ENCODE results near the gene GALE. TPM values are rescaled to one million over a fixed set of nuclear protein-coding genes. Genes with fewer than 3 reads are reported as not detected.
"Not testable (repeated sequence)": the region's sequence is repeated elsewhere in the genome, so short reads cannot be mapped to it uniquely, and the experiment has no call there.

Gene GALE
- total RNA-seq, 1 donor from 2014 or later = 108 TPM

GRCh38 chr1:23799255-23799569, 1.3 kb downstream of the GALE start:
- FAIRE-seq (no peak), DNase-seq (ENCODE audit: low read depth) (no peak)
- no peak for TF ChIP-seq CTCF (IDR thresholded peaks at IDR 0.05; ENCODE audit: insufficient read depth, low read length, severe bottlenecking)
- Histone ChIP-seq H3K36me3 (ENCODE audit: control insufficient read depth, insufficient read depth, low read length) (peaks cover 32% of the 10 kb centered on the region), H3K27me3 (ENCODE audit: control insufficient read depth, insufficient read depth, low read length) (no peaks in the 10 kb centered on the region), H3K4me3 (ENCODE audit: low read depth, low read length) (peak overlapping the region; percentile 95)

GRCh38 chr1:23798662-23799142, 1.9 kb downstream of the GALE start:
- FAIRE-seq = no peak
- TF ChIP-seq CTCF (IDR thresholded peaks at IDR 0.05; ENCODE audit: insufficient read depth, low read length, severe bottlenecking) = peak; percentile 10
- H3K27me3 ChIP-seq (ENCODE audit: control insufficient read depth, insufficient read depth, low read length) = no peaks in the 10 kb centered on the region
- DNase-seq (ENCODE audit: low read depth) = no peak
- peak overlapping the region; percentile 95 for H3K4me3 ChIP-seq (ENCODE audit: low read depth, low read length)
- peaks cover 32% of the 10 kb centered on the region for H3K36me3 ChIP-seq (ENCODE audit: control insufficient read depth, insufficient read depth, low read length)

DNA sequence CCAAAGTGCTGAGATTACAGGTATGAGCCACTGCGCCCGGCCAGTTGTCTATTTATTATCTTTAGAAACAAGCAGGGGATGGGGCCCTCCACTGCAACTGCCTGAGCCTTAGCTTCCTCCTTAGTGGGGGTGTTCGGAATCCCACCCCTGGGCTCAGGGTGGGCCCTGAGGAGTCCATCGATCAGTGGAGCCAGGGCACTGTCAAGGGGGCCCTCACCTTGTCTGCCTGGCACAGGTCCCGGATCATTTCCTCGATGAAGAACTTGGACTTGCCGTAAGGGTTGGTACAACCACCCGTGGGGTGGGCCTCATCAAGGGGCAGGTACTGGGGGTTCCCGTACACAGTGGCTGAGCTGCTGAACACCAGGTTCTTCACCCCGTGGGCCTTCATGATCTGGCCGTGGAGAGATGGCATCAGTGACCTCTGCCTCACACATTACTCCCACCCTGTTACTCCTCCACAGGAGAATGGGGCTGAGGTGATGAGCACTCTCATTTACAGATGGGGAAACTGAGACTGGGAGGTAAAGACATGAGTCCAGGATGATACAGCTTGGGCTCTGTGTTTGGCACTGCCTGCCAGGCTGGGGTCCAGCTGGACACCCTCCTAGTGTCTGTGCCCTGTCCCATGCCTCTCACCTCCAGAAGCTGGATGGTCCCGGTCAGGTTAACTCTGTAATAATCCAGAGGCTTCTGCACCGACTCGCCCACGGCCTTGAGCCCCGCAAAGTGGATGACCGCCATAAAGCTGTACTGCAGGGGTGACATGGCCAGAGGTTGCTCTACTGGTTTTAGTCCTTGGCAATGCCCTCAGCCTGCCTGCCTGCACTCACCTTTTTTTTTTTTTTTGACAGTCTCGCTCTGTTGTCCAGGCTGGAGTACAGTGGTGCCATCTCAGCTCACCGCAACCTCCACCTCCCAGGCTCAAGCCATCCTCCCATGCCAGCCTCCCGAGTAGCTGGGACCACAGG, 2.8 kb downstream of the GALE start:
- TF ChIP-seq CTCF (IDR thresholded peaks at IDR 0.05; ENCODE audit: insufficient read depth, low read length, severe bottlenecking) = no peak
- H3K36me3 ChIP-seq (ENCODE audit: control insufficient read depth, insufficient read depth, low read length) = peaks cover 39% of the 10 kb centered on the region
- H3K27me3 ChIP-seq (ENCODE audit: control insufficient read depth, insufficient read depth, low read length) = no peaks in the 10 kb centered on the region
- FAIRE-seq = no peak
- DNase-seq (ENCODE audit: low read depth) = no peak
- H3K4me3 ChIP-seq (ENCODE audit: low read depth, low read length) = no peak overlapping the region

- Histone ChIP-seq H3K27me3 (ENCODE audit: control insufficient read depth, insufficient read depth, low read length) (no peaks in the 10 kb centered on the region), H3K4me3 (ENCODE audit: low read depth, low read length) (no peak overlapping the region), H3K36me3 (ENCODE audit: control insufficient read depth, insufficient read depth, low read length) (peaks cover 40% of the 10 kb centered on the region)
- FAIRE-seq (no peak), DNase-seq (ENCODE audit: low read depth) (no peak)
- peak; percentile 44 for TF ChIP-seq CTCF (IDR thresholded peaks at IDR 0.05; ENCODE audit: insufficient read depth, low read length, severe bottlenecking)
These were observed 3.9 kb downstream of the GALE start for GRCh38 chr1:23796466-23797271.

- FAIRE-seq (no peak), DNase-seq (ENCODE audit: low read depth) (no peak)
- Histone ChIP-seq H3K27me3 (ENCODE audit: control insufficient read depth, insufficient read depth, low read length) (no peaks in the 10 kb centered on the region), H3K36me3 (ENCODE audit: control insufficient read depth, insufficient read depth, low read length) (peaks cover 40% of the 10 kb centered on the region), H3K4me3 (ENCODE audit: low read depth, low read length) (no peak overlapping the region)
- no peak for TF ChIP-seq CTCF (IDR thresholded peaks at IDR 0.05; ENCODE audit: insufficient read depth, low read length, severe bottlenecking)
These were observed 4.7 kb downstream of the GALE start for GRCh38 chr1:23795676-23796465.

DNA sequence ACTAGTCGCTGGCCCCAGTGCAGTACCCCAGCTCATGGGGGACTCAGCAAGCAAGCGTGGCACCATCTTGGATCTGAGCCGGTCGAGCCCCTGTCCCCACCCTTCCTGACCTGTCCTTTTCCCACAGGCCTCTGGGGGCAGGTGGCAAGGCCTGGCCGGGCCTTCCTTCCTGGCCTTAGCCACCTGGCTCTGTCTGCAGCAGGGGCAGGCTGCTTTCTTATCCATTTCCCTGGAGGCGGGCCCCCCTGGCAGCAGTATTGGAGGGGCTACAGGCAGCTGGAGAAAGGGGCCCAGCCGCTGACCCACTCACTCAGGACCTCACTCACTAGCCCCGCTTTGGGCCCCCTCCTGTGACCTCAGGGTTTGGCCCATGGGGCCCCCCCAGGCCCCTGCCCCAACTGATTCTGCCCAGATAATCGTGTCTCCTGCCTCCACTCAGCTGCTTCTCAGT, 5.8 kb downstream of the GALE start:
- H3K27me3 ChIP-seq (ENCODE audit: control insufficient read depth, insufficient read depth, low read length); H3K4me3 ChIP-seq (ENCODE audit: low read depth, low read length); DNase-seq (ENCODE audit: low read depth); FAIRE-seq: not testable (repeated sequence)
- H3K36me3 ChIP-seq (ENCODE audit: control insufficient read depth, insufficient read depth, low read length) = peaks cover 40% of the 10 kb centered on the region

All from bronchial epithelial cell (primary cell).